Adipocyte (in vitro differentiated cells): ENCODE data around the gene POLN.

ENCODE experiments used
- DNase-seq: peaks from one replicate; pipeline ENCODE4 v3.0.0-alpha.2; 2015; ENCODE audit warnings: low read depth
- H3K27me3 ChIP-seq: replicated peaks from 2 replicates; pipeline ENCODE4 v1.7.0; 2013; ENCODE audit warnings: mild to moderate bottlenecking, low read length, moderate library complexity; ENCODE audit not compliant: control insufficient read depth, insufficient read depth
- H3K36me3 ChIP-seq: 2 replicates; pipeline ENCODE4 v1.7.0; 2013; ENCODE audit warnings: low read length, mild to moderate bottlenecking, moderate library complexity; ENCODE audit not compliant: control insufficient read depth, insufficient read depth, severe bottlenecking
- H3K4me1 ChIP-seq: 2 replicates; pipeline ENCODE4 v1.7.0; 2013; ENCODE audit warnings: mild to moderate bottlenecking, low read length, moderate library complexity; ENCODE audit not compliant: control insufficient read depth, insufficient read depth
- H3K4me3 ChIP-seq: 2 replicates; pipeline ENCODE4 v1.7.0; 2013; ENCODE audit warnings: mild to moderate bottlenecking, low read length, moderate library complexity
- H3K9ac ChIP-seq: 2 replicates; pipeline ENCODE4 v1.7.0; 2013; ENCODE audit warnings: mild to moderate bottlenecking, low read length, moderate library complexity
- H3K9me3 ChIP-seq: 2 replicates; pipeline ENCODE4 v1.7.0; 2013; ENCODE audit warnings: mild to moderate bottlenecking, low read length, moderate library complexity; ENCODE audit not compliant: control insufficient read depth

Gene POLN

DNA sequence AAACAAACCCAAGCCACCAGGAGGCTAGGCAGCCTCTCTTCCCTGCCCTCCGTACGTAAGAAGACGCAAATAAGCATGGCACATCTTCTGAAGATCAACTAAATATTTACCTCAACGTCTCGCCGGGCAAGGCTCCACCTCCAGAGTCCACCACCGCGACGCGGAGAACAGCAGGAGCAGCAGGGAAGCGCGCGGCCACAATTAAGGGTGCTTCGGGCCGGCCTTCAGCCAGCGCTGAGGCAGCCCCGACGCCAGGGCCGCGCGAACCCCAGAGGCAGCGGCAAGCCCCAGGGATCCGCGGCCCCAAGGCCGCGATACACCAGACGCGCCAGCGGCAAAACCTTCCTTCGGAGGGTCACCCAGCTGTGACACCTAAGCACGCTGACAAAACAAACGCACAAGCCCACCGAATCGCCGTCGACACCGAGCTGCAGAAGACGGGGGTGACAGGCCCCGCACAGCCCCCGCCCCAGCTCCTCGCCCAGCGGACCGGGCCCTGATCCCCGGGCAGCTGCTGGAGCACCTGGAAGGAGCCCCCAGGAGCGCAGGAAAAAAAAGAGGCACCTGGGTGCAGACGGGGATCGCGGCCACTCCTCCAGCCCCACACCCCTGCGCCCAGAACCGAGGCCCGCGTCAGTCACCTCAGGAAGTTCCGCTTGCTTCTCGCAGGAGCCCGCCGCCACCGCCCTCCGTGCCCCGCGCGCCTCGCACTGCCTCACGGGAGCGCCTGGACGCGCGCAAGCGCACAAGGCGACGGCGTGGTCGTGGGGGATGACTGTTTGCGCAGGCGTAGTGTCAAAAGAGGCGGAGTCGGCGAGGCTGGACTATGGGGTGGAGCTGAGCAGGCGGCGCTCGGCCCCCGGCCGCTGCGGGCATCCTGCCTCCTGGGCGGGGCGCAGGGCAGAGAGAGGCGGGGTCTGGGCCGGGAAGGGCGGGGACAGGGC, at the start of gene POLN, which contains the start of gene HAUS3:
Gene POLN, minus strand, starts transcription at position 712 of the 944 bp plus-strand sequence. CDS start 12,890 bp downstream, outside the sequence.
Gene HAUS3, minus strand, starts transcription at position 712 of the 944 bp plus-strand sequence. CDS start 1,175 bp downstream, outside the sequence.
- Histone ChIP-seq H3K36me3 (peaks cover 14% of the 10 kb centered on the region), H3K27me3 (no peaks in the 10 kb centered on the region), H3K9me3 (no peaks in the 10 kb centered on the region), H3K4me1 (peaks cover 39% of the 10 kb centered on the region), H3K9ac (peak within 1 kb of the TSS; percentile 95), H3K4me3 (peak within 1 kb of the TSS; percentile 89)
- DNase-seq = peak; percentile 99

DNA sequence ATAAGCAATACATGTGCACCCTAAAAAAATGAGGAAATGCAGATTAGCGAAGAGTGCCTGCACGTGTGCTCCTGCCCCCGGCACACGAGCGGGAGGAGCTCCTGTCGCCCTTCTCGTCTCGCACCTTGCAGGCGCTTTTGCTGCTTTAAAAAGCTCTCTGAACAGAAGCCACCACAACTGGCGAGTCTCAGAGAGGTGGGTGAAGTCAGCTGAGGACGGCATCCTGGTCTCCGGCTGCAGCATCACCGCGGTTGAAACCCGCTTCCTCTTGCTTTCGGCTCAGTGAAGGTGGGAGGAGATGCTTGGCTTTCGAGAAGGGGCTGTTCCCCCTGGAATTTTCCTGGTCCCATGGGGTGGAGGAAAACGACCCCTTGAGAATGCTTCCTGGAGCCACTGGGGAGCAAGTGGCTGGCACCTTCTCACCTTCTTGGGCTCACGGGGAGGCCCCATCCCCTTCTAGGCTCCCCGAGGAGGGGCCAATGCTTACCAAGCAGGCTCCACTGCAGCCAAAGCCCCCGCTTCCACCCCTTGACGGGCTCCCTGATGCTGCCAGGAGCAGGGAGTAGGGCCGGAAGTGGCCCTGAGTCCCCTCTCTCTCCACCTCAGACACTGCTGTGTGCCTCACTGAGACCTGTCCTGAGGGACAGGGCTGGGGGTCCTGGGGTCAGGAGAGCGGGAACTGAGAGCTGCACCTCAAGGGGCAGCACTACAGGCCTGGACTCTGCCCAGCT, 49.2 kb upstream of the POLN start:
- Histone ChIP-seq H3K4me3 (no peak overlapping the region), H3K9me3 (no peaks in the 10 kb centered on the region), H3K36me3 (no peaks in the 10 kb centered on the region), H3K9ac (no peak overlapping the region), H3K27me3 (no peaks in the 10 kb centered on the region), H3K4me1 (peaks cover 14% of the 10 kb centered on the region)
- DNase-seq = no peak

DNA sequence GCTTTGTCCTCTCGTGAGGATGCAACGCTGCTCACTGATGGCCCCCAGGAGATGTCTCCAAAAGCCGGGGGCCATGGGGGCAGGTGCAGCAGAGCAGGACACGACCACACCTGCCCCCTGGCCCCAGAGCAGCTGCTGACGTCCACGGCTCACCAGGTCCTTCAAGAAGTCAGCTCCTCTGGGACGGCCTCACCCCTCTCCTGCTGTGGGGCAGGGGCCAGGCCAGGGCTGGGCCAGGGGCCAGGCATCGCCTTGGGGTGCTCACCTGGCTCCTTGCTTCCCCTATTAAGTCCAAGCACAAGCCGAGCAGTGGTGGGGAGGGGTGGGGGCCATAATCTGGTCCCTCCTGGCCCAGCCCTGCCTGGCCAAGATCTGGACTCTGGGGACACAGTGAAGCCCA, 48.6 kb upstream of the POLN start:
- DNase-seq = no peak
- H3K9ac ChIP-seq = no peak overlapping the region
- H3K4me1 ChIP-seq = peaks cover 20% of the 10 kb centered on the region
- no peaks in the 10 kb centered on the region for H3K9me3 ChIP-seq
- H3K27me3 ChIP-seq = no peaks in the 10 kb centered on the region
- H3K4me3 ChIP-seq = no peak overlapping the region
- no peaks in the 10 kb centered on the region for H3K36me3 ChIP-seq

GRCh38 chr4:2289955-2290333, 48.0 kb upstream of the POLN start:
- Histone ChIP-seq H3K27me3 (no peaks in the 10 kb centered on the region), H3K9ac (no peak overlapping the region), H3K4me3 (no peak overlapping the region), H3K36me3 (no peaks in the 10 kb centered on the region), H3K9me3 (no peaks in the 10 kb centered on the region), H3K4me1 (peaks cover 24% of the 10 kb centered on the region)
- no peak for DNase-seq

- Histone ChIP-seq H3K9me3 (no peaks in the 10 kb centered on the region), H3K36me3 (no peaks in the 10 kb centered on the region), H3K9ac (no peak overlapping the region), H3K4me3 (no peak overlapping the region), H3K27me3 (no peaks in the 10 kb centered on the region), H3K4me1 (peaks cover 24% of the 10 kb centered on the region)
- no peak for DNase-seq
Measured at GRCh38 chr4:2289311-2289954, 47.5 kb upstream of the POLN start.

DNA sequence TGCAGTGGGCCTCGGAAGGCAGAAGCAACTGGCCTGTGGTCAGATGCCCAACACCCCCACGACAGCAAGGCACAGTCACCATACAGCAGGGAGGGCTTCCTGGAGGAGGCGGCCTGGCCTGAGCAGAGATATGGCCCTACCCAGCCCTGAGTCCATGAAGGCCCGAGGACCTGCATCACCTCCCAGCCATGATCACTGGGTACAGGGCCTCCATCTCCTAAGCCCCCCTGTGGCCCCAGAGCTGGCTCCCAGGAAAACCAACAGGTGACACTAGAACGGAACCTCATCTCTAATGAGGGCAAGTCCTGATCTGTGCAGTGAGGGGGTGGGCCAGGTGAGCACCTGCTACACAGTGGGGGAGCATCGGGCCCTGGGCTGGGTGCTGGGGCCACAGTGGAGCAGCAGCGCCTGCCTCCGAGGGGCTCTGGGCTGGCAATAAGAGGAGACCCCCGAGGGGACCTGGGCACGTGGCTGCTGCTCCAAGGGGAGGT, 46.2 kb upstream of the POLN start:
- no peak overlapping the region for H3K9ac ChIP-seq
- H3K9me3 ChIP-seq = no peaks in the 10 kb centered on the region
- H3K4me1 ChIP-seq = peaks cover 24% of the 10 kb centered on the region
- no peak overlapping the region for H3K4me3 ChIP-seq
- H3K36me3 ChIP-seq = no peaks in the 10 kb centered on the region
- H3K27me3 ChIP-seq = no peaks in the 10 kb centered on the region
- no peak for DNase-seq

DNA sequence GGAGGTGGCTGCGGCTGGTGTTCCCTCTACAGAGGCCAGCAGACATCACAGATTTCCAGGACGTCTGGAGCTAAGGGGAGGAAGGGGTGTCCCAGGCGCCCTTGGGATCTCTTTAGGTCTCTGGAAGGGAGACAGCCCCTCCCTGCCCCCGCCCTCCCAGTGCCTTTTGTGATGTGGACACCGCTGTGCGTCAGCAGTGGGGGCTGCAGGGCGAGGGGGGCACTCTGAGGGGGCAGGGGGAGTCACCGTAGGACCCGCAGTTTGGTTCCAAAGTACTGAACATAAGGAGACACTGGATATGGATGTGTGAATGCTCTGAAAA, 45.6 kb upstream of the POLN start:
- no peaks in the 10 kb centered on the region for H3K27me3 ChIP-seq
- H3K4me1 ChIP-seq = peaks cover 21% of the 10 kb centered on the region
- no peak for DNase-seq
- H3K4me3 ChIP-seq = no peak overlapping the region
- H3K9me3 ChIP-seq = no peaks in the 10 kb centered on the region
- H3K36me3 ChIP-seq = no peaks in the 10 kb centered on the region
- no peak overlapping the region for H3K9ac ChIP-seq

DNA sequence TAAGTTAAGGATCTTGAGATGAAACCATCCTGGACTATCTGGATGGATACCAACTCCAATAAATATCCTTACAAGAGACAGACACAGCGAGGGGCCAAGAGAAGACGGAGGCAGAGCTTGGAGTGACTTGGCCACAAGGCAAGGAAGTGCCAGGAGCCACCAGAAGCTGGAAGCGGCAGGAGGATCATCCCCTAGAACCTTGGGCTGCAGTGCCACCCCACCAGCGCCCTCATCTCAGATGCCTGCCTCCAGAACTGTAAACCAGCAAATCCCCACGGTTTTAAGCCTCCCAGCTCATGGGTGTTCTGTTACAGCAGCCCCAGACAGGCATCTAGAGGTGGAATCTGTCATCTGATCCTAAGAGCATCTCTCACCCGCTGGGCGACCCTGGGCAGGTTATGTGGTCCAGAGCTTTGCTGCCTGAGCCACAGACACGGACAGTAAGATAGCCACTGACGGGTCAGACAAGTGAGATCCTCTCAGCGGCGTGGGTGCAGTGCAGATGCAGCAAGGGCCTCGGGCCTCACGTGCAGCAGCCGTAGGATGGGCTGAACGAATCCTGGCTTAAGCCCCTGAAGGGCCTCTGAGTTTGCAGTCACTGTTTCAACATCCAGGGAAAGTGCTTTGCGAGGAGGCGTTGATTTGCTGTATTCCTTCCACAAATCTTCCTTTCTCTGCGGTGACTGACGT, 45.1 kb upstream of the POLN start:
- no peak for DNase-seq
- H3K4me1 ChIP-seq = peaks cover 16% of the 10 kb centered on the region
- no peaks in the 10 kb centered on the region for H3K9me3 ChIP-seq

DNA sequence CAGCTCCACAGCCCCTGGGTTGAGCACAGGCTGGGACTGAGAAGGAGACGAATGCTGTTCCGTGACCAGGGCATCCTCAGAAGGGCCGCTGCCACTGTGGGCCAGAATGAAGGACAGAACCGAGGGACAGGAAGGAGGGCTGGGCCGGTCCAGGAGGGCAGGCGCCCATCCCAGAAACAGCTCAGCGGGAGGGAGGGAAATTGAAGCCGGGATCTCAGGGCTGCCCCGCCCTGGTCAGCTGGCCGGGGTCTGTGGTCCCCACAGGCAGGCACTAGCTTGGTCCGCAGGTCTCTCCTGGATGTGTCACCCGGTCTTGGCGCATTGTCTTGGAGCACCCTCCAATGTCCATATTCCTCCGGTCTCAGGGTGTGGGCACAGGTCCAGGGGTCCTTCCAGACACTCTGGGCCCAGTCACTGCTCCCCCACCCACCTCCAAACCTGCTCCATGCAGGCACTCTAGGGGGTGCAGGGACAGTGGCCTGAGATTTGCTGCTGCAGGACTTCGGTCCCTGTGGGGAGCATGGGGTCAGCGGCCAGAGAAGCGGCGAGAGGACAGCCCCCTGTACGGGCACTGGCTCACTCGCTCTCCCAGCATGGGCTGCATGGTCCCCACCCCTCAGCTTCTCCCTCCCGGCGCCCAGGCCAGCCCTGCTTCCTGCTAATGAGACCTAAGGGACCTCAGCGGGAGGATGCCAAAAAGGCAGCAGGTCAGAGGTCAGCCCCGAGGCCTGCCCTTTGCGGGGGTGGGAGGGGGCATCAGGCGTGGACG, 43.9 kb upstream of the POLN start:
- DNase-seq = no peak
- Histone ChIP-seq H3K36me3 (no peaks in the 10 kb centered on the region), H3K9ac (peak overlapping the region; percentile 8), H3K27me3 (no peaks in the 10 kb centered on the region), H3K9me3 (no peaks in the 10 kb centered on the region), H3K4me1 (peaks cover 13% of the 10 kb centered on the region), H3K4me3 (no peak overlapping the region)

More for the DNA sequence above, 45.1 kb upstream of the POLN start:
- Histone ChIP-seq H3K4me3 (no peak overlapping the region), H3K9ac (no peak overlapping the region), H3K36me3 (no peaks in the 10 kb centered on the region), H3K27me3 (no peaks in the 10 kb centered on the region)

GRCh38 chr4:2284934-2285612, 43.2 kb upstream of the POLN start:
- Histone ChIP-seq H3K27me3 (no peaks in the 10 kb centered on the region), H3K9ac (peak overlapping the region; percentile 8), H3K4me3 (no peak overlapping the region), H3K9me3 (no peaks in the 10 kb centered on the region), H3K4me1 (peaks cover 13% of the 10 kb centered on the region), H3K36me3 (no peaks in the 10 kb centered on the region)
- peak; percentile 15 for DNase-seq
